Pancreas (tissue), 10 donors: ENCODE data around the gene CD34. TPM values are rescaled to one million over a fixed set of nuclear protein-coding genes. Genes with fewer than 3 reads are reported as not detected.

Source experiments
- ATAC-seq, 4 donors: fragments of 200-7000 bp; cut with Tn5 transposase; one replicate each; pipeline versions ENCODE4 v1.8.0 to v1.9.1; 2020; ENCODE audit warnings: mild to moderate bottlenecking in 4 of 4, moderate library complexity in 4 of 4
- DNase-seq, 6 donors: peaks; one replicate each; pipeline ENCODE4 v3.0.0-alpha.2; 2020
- FAIRE-seq: peaks from 2 replicates; lab custom pipeline; 2012; peaks lifted over from hg19 to GRCh38; lab: Jason Lieb, UNC
- H3K27ac ChIP-seq, 4 donors: fragments of 200-600 bp; sonication (generic); 1 replicate in 3 of 4; 2 replicates in 1 of 4; pipeline versions ENCODE4 v1.5.0 to v1.8.0; 2020
- H3K27me3 ChIP-seq, 4 donors: fragments of 200-600 bp; one replicate each; pipeline ENCODE4 v1.8.0; 2021
- H3K36me3 ChIP-seq, 3 donors: fragments of 200-600 bp; sonication (generic) in 1 of 3; one replicate each; pipeline versions ENCODE4 v1.5.0 to v1.8.0; 2020 to 2021
- H3K4me1 ChIP-seq, 3 donors: fragments of 200-600 bp; one replicate each; pipeline ENCODE4 v1.8.0; 2021
- H3K4me3 ChIP-seq, 4 donors: fragments of 200-600 bp; sonication (generic) in 2 of 4; one replicate each; pipeline versions ENCODE4 v1.5.0 to v1.8.0; 2020 to 2021
- H3K9me3 ChIP-seq, 4 donors: fragments of 200-600 bp; one replicate each; pipeline ENCODE4 v1.8.0; 2021
- CTCF ChIP-seq, 4 donors: fragments of 200-600 bp; sonication (generic) in 3 of 4; IDR thresholded peaks; one replicate each; pipeline versions ENCODE4 v1.5.0 to v1.8.0; 2021; ENCODE audit warnings: antibody characterized with exemption in 4 of 4
- whole genome bisulfite sequencing, 2 donors: extraction: QIAGEN DNeasy Blood & Tissue Kit; methylation state at CpG; one replicate each; pipeline ENCODE4 v1.1.7; 2013; 5-methylcytosine and 5-hydroxymethylcytosine counted together
- intact Hi-C, 3 donors: fragments of 100-400 bp; cut with DNase I; formaldehyde crosslinking; loops; one replicate each; pipeline versions ENCODE4 v1.11.1 to v1.14.2; 2022
- polyA plus RNA-seq, 2 donors: library from polyadenylated mRNA; stranded (reverse); fragments of 200-250 nt; gene quantifications; one replicate each; pipeline ENCODE4 v1.2.3, GENCODE V29; 2013
- total RNA-seq, 6 donors: library from RNA; stranded (reverse); fragmentation: NEBNext Ultra II Directional in 4 of 6; extraction: Animal tissue kit (Norgen Biotek cat#: 25700) in 4 of 6; gene quantifications; one replicate each; pipeline versions ENCODE4 v1.2.1 to v1.2.4, GENCODE V29; 2021 to 2023
- donor health status: healthy with polysubstance abuse.
- donor health status: DM: no; HTN: no; CAD: no; lungs with moderate emphysema.
- donor health status: DM: no; HTN: no; CAD: no.
- donor health status: control.
- donor health status: control.
- donor health status: Bipolar disorder and iron deficiency.
- donor health status: DM: yes; HTN: yes; CAD: no.
- donor health status: DM: no; HTN: no; CAD: no.
- donor health status: DM: no; HTN: no; CAD: no.
- donor health status: DM: yes; HTN: yes; CAD: no.

Gene CD34
- total and polyA plus RNA-seq, 8 donors, result 5.2 to 11.9 (median 8.1) TPM

- TF ChIP-seq CTCF (IDR thresholded peaks at IDR 0.05), result no peak
- DNase-seq (no peak), ATAC-seq (peak in 3 of 4 donors; percentile 35 to 52 (median 42)), FAIRE-seq (no peak)
- H3K36me3 ChIP-seq, result no peaks in the 10 kb centered on the region
- H3K9me3 ChIP-seq, result no peaks in the 10 kb centered on the region
- H3K27me3 ChIP-seq, result peaks cover 0 to 2% (median 0%) of the 10 kb centered on the region in 4 donors
- 72 to 74% methylated on average over 2 of the region's 2 CpGs for WGBS, 2 donors
- H3K4me3 ChIP-seq, result no peak overlapping the region
- intact Hi-C loops, result no loop called here
- H3K4me1 ChIP-seq, result no peaks in the 10 kb centered on the region
- no peak overlapping the region for H3K27ac ChIP-seq
Measured at GRCh38 chr1:207919523-207920170, 8.7 kb upstream of the CD34 start.

GRCh38 chr1:207918581-207918980 lies 7.7 kb upstream of the CD34 start:
- FAIRE-seq (no peak), ATAC-seq (no peak)

GRCh38 chr1:207918011-207918410 lies 7.1 kb upstream of the CD34 start:
- no peak overlapping the region for H3K27ac ChIP-seq
- no peaks in the 10 kb centered on the region for H3K9me3 ChIP-seq

More at GRCh38 chr1:207918581-207918980, 7.7 kb upstream of the CD34 start:
- H3K27ac ChIP-seq, result no peak overlapping the region
- no peak overlapping the region for H3K4me3 ChIP-seq
- no peak for TF ChIP-seq CTCF (IDR thresholded peaks at IDR 0.05)
- 65 to 82% methylated on average over 5 of the region's 5 CpGs for WGBS, 2 donors
- H3K4me1 ChIP-seq, result no peaks in the 10 kb centered on the region
- H3K27me3 ChIP-seq, result peaks cover 0 to 2% (median 0%) of the 10 kb centered on the region in 4 donors
- DNase-seq, result no peak
- no peaks in the 10 kb centered on the region for H3K9me3 ChIP-seq
- intact Hi-C loops, result no loop called here
- no peaks in the 10 kb centered on the region for H3K36me3 ChIP-seq

GRCh38 chr1:207917080-207917479 lies 6.2 kb upstream of the CD34 start:
- DNase-seq, result no peak
- FAIRE-seq, result no peak
- no peaks in the 10 kb centered on the region for H3K9me3 ChIP-seq
- no peak overlapping the region for H3K27ac ChIP-seq
- no peaks in the 10 kb centered on the region for H3K36me3 ChIP-seq
- 92 to 94% methylated on average over 4 of the region's 4 CpGs for WGBS, 2 donors
- ATAC-seq, result no peak
- H3K27me3 ChIP-seq, result peaks cover 0 to 3% (median 1%) of the 10 kb centered on the region in 4 donors
- H3K4me3 ChIP-seq, result no peak overlapping the region
- TF ChIP-seq CTCF (IDR thresholded peaks at IDR 0.05), result no peak
- no peaks in the 10 kb centered on the region for H3K4me1 ChIP-seq
- intact Hi-C loops, result no loop called here

More at GRCh38 chr1:207918011-207918410, 7.1 kb upstream of the CD34 start:
- TF ChIP-seq CTCF (IDR thresholded peaks at IDR 0.05), result no peak
- no peak for DNase-seq
- FAIRE-seq, result no peak
- ATAC-seq, result no peak
- Histone ChIP-seq H3K36me3 (no peaks in the 10 kb centered on the region), H3K4me3 (no peak overlapping the region), H3K4me1 (no peaks in the 10 kb centered on the region), H3K27me3 (peaks cover 0 to 2% (median 0%) of the 10 kb centered on the region in 4 donors)
- 45 to 53% methylated on average over 5 of the region's 5 CpGs for WGBS, 2 donors
- intact Hi-C loops, result no loop called here

GRCh38 chr1:207913951-207914350 lies 3.0 kb upstream of the CD34 start:
- no peak for TF ChIP-seq CTCF (IDR thresholded peaks at IDR 0.05)
- peaks cover 0 to 7% (median 1%) of the 10 kb centered on the region in 4 donors for H3K27me3 ChIP-seq
- FAIRE-seq (no peak), DNase-seq (no peak), ATAC-seq (peak in 1 of 4 donors; percentile 31)
- H3K4me1 ChIP-seq, result no peaks in the 10 kb centered on the region
- no peaks in the 10 kb centered on the region for H3K36me3 ChIP-seq
- H3K27ac ChIP-seq, result no peak overlapping the region
- intact Hi-C loops, result no loop called here
- WGBS, 2 donors, result 96 to 98% methylated on average over 1 of the region's 1 CpG
- H3K4me3 ChIP-seq, result no peak overlapping the region
- H3K9me3 ChIP-seq, result no peaks in the 10 kb centered on the region
